MCF 10A (cell line): ENCODE measurements around the gene SRP14. TPM values are rescaled to one million over a fixed set of nuclear protein-coding genes. Genes with fewer than 3 reads are reported as not detected.
"Not testable (repeated sequence)": the region's sequence is repeated elsewhere in the genome, so short reads cannot be mapped to it uniquely, and the experiment has no call there.

Source experiments
- BruUV-seq: library from RNA; stranded (reverse); fragments of 400-500 nt; replicated peaks from 2 replicates; lab custom pipeline; 2021; lab: Mats Ljungman, UMichigan
- CTCF ChIA-PET: fragments of 300-600 bp; sonication (Branson Sonifier 250); formaldehyde crosslinking; extraction: SDS; loops from one replicate; lab custom pipeline; 2021; ENCODE audit warnings: antibody characterized with exemption, inconsistent platforms; lab: Yijun Ruan, JAX
- POLR2A ChIA-PET: fragments of 300-600, 350-650 bp; sonication (Branson Sonifier 250); formaldehyde crosslinking; extraction: SDS; loops from one replicate; lab custom pipeline; 2020; ENCODE audit warnings: antibody characterized with exemption, inconsistent platforms; lab: Yijun Ruan, JAX
- DNase-seq: peaks from one replicate; pipeline ENCODE4 v3.0.0-alpha.2; 2018; ENCODE audit not compliant: unreplicated experiment
- H3K27ac Mint-ChIP-seq: one replicate; pipeline ENCODE4 v1.8.0; 2022; ENCODE audit warnings: mild to moderate bottlenecking, low read depth, mixed read lengths; ENCODE audit not compliant: unreplicated experiment
- H3K27me3 Mint-ChIP-seq: one replicate; pipeline ENCODE4 v1.8.0; 2022; ENCODE audit warnings: mixed read lengths; ENCODE audit not compliant: insufficient read depth, unreplicated experiment
- H3K36me3 Mint-ChIP-seq: one replicate; pipeline ENCODE4 v1.8.0; 2022; ENCODE audit warnings: mild to moderate bottlenecking, moderate library complexity, mixed read lengths; ENCODE audit not compliant: insufficient read depth, unreplicated experiment
- H3K4me1 Mint-ChIP-seq: one replicate; pipeline ENCODE4 v1.8.0; 2022; ENCODE audit warnings: mixed read lengths; ENCODE audit not compliant: insufficient read depth, unreplicated experiment
- H3K4me3 Mint-ChIP-seq: one replicate; pipeline ENCODE4 v1.8.0; 2022; ENCODE audit warnings: mild to moderate bottlenecking, moderate library complexity, mixed read lengths; ENCODE audit not compliant: unreplicated experiment
- H3K9me3 Mint-ChIP-seq: one replicate; pipeline ENCODE4 v1.8.0; 2022; ENCODE audit warnings: mixed read lengths; ENCODE audit not compliant: unreplicated experiment
- intact Hi-C: fragments of 100-400 bp; cut with micrococcal nuclease; formaldehyde crosslinking; loops from 2 replicates; pipeline ENCODE4 v1.14.1; 2022
- total RNA-seq: library from RNA; stranded (reverse); gene quantifications from 2 replicates; pipeline ENCODE4 v1.2.3, GENCODE V29; 2022
- TF ChIP-seq, protein P1 (sequence below): fragments of 200-600 bp; IDR thresholded peaks from one replicate; pipeline ENCODE4 v1.8.0; 2022; ENCODE audit warnings: antibody characterized with exemption, mild to moderate bottlenecking; ENCODE audit not compliant: unreplicated experiment

SRP14 gene
- total RNA-seq, 1 experiment from 2014 or later: 165 TPM

DNA sequence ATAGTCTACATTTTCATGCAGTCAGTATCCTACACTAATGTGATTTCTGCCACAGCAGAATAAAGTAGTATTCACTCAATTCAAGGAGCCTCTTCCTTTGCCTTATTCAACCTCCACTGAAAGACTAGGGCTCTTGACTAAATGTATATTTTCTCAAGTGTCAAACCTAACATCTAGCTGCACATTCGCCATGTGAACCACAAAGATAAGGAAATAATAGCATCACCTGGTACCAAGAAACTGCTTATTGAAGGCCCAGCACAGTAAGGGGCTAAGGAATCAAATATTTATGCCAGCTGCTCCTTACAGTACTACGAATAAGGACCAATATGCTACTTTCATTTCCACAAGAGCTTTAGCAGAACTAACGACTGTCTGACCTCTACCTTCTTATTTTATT, 1.3 kb downstream of the SRP14 start:
- no TSS peak for BruUV-seq
- TF ChIP-seq, protein P1, sequence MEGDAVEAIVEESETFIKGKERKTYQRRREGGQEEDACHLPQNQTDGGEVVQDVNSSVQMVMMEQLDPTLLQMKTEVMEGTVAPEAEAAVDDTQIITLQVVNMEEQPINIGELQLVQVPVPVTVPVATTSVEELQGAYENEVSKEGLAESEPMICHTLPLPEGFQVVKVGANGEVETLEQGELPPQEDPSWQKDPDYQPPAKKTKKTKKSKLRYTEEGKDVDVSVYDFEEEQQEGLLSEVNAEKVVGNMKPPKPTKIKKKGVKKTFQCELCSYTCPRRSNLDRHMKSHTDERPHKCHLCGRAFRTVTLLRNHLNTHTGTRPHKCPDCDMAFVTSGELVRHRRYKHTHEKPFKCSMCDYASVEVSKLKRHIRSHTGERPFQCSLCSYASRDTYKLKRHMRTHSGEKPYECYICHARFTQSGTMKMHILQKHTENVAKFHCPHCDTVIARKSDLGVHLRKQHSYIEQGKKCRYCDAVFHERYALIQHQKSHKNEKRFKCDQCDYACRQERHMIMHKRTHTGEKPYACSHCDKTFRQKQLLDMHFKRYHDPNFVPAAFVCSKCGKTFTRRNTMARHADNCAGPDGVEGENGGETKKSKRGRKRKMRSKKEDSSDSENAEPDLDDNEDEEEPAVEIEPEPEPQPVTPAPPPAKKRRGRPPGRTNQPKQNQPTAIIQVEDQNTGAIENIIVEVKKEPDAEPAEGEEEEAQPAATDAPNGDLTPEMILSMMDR: no peak
- ChIA-PET POLR2A (interaction anchor here (0.6 to 2.7 kb wide), 20 partner anchors 8 to 255 kb away, joined by 3 to 12 read pairs (median 4); partner anchors contain the start of genes BMF, EIF2AK4 and FSIP1), CTCF (interaction anchor here (0.6 to 5.2 kb wide), 11 partner anchors 8 to 458 kb away, joined by 3 to 46 read pairs (median 4); partner anchors contain the start of gene BMF)
- peaks cover 52% of the 10 kb centered on the region for H3K36me3 Mint-ChIP-seq
- no peaks in the 10 kb centered on the region for H3K27me3 Mint-ChIP-seq
- no peaks in the 10 kb centered on the region for H3K9me3 Mint-ChIP-seq
- peaks cover 9% of the 10 kb centered on the region for H3K4me1 Mint-ChIP-seq
- H3K4me3 Mint-ChIP-seq: peak overlapping the region; percentile 92
- intact Hi-C loops: loop anchor here (2.0 to 5.0 kb wide), 2 partner anchors 150 to 251 kb away; no protein-coding TSS in a partner anchor
- DNase-seq: no peak
- peak overlapping the region; percentile 97 for H3K27ac Mint-ChIP-seq

DNA sequence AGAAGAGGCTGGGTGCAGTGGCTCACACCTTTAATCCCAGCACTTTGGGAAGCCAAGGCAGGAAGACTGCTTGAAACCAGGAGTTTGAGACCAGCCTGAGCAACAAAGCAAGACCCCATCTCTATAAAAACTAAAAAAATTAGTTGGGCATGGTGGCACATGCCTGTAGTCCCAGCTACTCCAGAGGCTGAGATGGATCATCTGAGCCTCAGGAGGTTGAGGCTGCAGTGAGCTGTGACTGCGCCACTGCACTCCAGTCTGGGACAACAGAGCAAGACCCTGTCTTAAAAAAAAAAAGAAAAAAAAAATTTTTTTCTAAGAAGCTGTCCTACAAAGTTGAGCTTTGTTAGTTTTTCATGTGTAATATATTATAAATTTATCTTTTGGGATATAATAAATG, 3.8 kb downstream of the SRP14 start:
- not testable (repeated sequence) for H3K9me3 Mint-ChIP-seq, H3K4me1 Mint-ChIP-seq, H3K27ac Mint-ChIP-seq, H3K4me3 Mint-ChIP-seq, DNase-seq, H3K27me3 Mint-ChIP-seq
- BruUV-seq: TSS peak; percentile 18
- ChIA-PET POLR2A (interaction anchor here (0.6 to 2.4 kb wide), 4 partner anchors 9 to 46 kb away, joined by 3 to 5 read pairs (median 4); no protein-coding TSS in a partner anchor), CTCF (interaction anchor here (0.6 to 2.0 kb wide), 7 partner anchors 10 to 240 kb away, joined by 3 to 5 read pairs (median 4); no protein-coding TSS in a partner anchor)
- peaks cover 73% of the 10 kb centered on the region for H3K36me3 Mint-ChIP-seq
- intact Hi-C loops: loop anchor here (5.0 kb wide), 1 partner anchor 148 kb away; no protein-coding TSS in a partner anchor

DNA sequence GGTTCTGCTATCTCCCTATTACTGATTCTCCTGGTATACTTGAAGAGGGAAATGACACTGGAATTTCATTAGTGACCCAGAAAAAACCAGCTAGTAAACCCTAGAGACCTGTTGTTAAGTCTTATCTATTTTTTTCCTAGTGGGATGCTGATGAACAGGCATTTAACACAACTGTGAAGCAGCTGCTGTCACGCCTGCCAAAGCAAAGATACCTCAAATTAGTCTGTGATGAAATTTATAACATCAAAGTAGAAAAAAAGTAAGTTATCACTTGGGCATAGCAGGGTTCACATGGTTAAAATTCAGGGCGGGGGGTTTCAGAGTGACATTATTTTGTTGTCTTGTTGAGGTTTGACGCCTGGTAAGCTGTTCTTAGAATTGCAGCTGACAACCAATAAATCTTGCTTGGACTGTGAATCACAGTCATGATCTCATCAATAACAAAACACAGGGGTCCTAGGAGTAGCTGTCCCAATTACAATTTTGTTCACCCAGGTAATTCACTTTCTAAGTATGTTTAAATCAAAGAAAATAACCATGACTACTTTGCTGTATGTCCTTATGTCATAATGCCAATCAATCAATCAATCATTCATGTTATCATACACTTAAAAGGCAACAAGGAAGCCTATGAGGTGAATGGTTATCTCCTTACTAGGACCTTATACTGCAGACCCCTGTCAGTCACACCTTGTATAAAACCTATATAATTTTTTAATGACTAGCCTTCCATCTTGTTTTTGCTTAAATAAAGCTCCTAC, 4.6 kb downstream of the SRP14 start:
- POLR2A ChIA-PET: interaction anchor here (1.2 to 2.4 kb wide), 2 partner anchors 9 to 10 kb away, joined by 4 to 5 read pairs; no protein-coding TSS in a partner anchor
- Mint-ChIP-seq H3K36me3 (peaks cover 81% of the 10 kb centered on the region), H3K4me1 (peaks cover 9% of the 10 kb centered on the region), H3K27ac (no peak overlapping the region), H3K27me3 (no peaks in the 10 kb centered on the region), H3K9me3 (no peaks in the 10 kb centered on the region), H3K4me3 (no peak overlapping the region)
- no TSS peak for BruUV-seq
- CTCF ChIA-PET: interaction anchor here (1.1 to 2.0 kb wide), 4 partner anchors 11 to 241 kb away, joined by 3 to 5 read pairs (median 4); no protein-coding TSS in a partner anchor
- intact Hi-C loops: no loop called here
- DNase-seq: no peak
- TF ChIP-seq, protein P1: no peak

DNA sequence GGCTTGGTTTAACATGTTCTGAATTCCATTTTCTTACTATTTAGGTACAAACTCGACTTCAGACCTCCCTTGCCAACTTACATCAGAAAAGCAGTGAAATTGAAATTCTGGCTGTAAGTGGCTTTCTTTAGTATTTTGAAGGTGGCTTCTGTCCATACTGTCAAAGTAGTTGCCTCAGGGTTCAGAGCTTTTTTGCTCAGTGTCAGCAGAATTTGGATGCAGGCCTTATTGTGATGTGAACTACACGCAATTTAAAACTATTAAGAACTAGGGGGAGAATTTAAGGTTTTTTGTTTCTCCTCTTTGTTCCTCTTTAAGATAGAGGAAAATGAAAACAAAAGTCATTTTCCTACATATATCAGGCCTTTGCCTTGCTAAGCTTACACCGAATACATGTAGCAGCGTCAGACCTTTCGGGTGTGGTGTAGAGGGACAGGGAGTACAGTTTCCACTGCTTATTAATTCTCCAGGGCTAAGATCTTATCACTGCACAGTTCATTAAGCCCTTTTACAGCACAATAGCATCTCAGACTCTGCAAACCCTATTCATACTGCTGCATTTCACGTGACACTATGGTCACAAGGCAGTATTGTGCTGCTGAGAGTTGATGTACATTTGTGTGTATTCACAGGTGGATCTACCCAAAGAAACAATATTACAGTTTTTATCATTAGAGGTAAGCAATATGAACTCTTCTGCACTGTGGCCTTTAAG, 6.7 kb downstream of the SRP14 start:
- TF ChIP-seq, protein P1: no peak
- POLR2A ChIA-PET: interaction anchor here (1.0 kb wide), 1 partner anchor 9 kb away, joined by 4 read pairs; no protein-coding TSS in a partner anchor
- no peaks in the 10 kb centered on the region for H3K27me3 Mint-ChIP-seq
- H3K4me3 Mint-ChIP-seq: no peak overlapping the region
- no peak overlapping the region for H3K27ac Mint-ChIP-seq
- H3K9me3 Mint-ChIP-seq: no peaks in the 10 kb centered on the region
- BruUV-seq: no TSS peak
- no peak for DNase-seq
- CTCF ChIA-PET: interaction anchor here (1.2 kb wide), 1 partner anchor 59 kb away, joined by 3 read pairs; no protein-coding TSS in a partner anchor
- H3K36me3 Mint-ChIP-seq: peaks cover 97% of the 10 kb centered on the region
- intact Hi-C loops: no loop called here
- peaks cover 6% of the 10 kb centered on the region for H3K4me1 Mint-ChIP-seq
